KMS-11 (cell line): ENCODE measurements around the gene LHX3.

ENCODE experiments used
- H2AFZ ChIP-seq: fragments of 200-600 bp; sonication (generic); 2 replicates; pipeline ENCODE4 v1.6.1; 2016; ENCODE audit warnings: antibody characterized with exemption, mixed run types, low read depth
- H3K27ac ChIP-seq: fragments of 200-600 bp; sonication (generic); 2 replicates; pipeline ENCODE4 v1.6.1; 2016; ENCODE audit warnings: mild to moderate bottlenecking, mixed run types
- H3K27me3 ChIP-seq: fragments of 200-600 bp; sonication (generic); 2 replicates; pipeline ENCODE4 v1.6.1; 2017; ENCODE audit warnings: mild to moderate bottlenecking, low read depth, mixed run types, moderate library complexity; ENCODE audit not compliant: insufficient read depth
- H3K36me3 ChIP-seq: fragments of 200-600 bp; sonication (generic); 2 replicates; pipeline ENCODE4 v1.6.1; 2017; ENCODE audit warnings: mild to moderate bottlenecking, mixed run types; ENCODE audit not compliant: insufficient read depth
- H3K4me1 ChIP-seq: fragments of 200-600 bp; sonication (generic); 2 replicates; pipeline ENCODE4 v1.6.1; 2016; ENCODE audit warnings: mild to moderate bottlenecking, low read depth, mixed run types; ENCODE audit not compliant: poor library complexity, severe bottlenecking
- H3K4me2 ChIP-seq: fragments of 200-600 bp; sonication (generic); 2 replicates; pipeline ENCODE4 v1.7.0; 2016; ENCODE audit warnings: mild to moderate bottlenecking, mixed run types
- H3K4me3 ChIP-seq: fragments of 200-600 bp; sonication (generic); IDR thresholded peaks from 2 replicates; pipeline ENCODE4 v1.6.1; 2017; ENCODE audit warnings: low read depth, low read length, mixed read lengths; ENCODE audit not compliant: insufficient read depth
- H3K79me2 ChIP-seq: fragments of 200-600 bp; sonication (generic); 2 replicates; pipeline ENCODE4 v1.6.1; 2016; ENCODE audit warnings: low read depth, mixed run types; ENCODE audit not compliant: insufficient read depth
- H3K9ac ChIP-seq: fragments of 200-600 bp; sonication (generic); 2 replicates; pipeline ENCODE4 v1.6.1; 2016; ENCODE audit warnings: mild to moderate bottlenecking, mixed run types
- H4K20me1 ChIP-seq: fragments of 200-600 bp; sonication (generic); 2 replicates; pipeline ENCODE4 v1.6.1; 2016; ENCODE audit warnings: mild to moderate bottlenecking, mixed run types; ENCODE audit not compliant: insufficient read depth
- CTCF ChIP-seq: fragments of 200-600 bp; sonication (generic); conservative IDR thresholded peaks from 2 replicates; pipeline ENCODE4 v1.6.1; 2017; ENCODE audit warnings: low read depth, mild to moderate bottlenecking, antibody characterized with exemption, low read length, moderate library complexity, mixed read lengths

The LHX3 gene

GRCh38 chr9:136191960-136192286, 13.0 kb downstream of the LHX3 start:
- H3K4me1 ChIP-seq: peaks cover 31% of the 10 kb centered on the region
- H3K79me2 ChIP-seq: no peaks in the 10 kb centered on the region
- no peaks in the 10 kb centered on the region for H3K36me3 ChIP-seq
- peaks cover 88% of the 10 kb centered on the region for H3K27me3 ChIP-seq
- H4K20me1 ChIP-seq: no peaks in the 10 kb centered on the region
- H3K4me3 ChIP-seq: no peak overlapping the region
- no peak overlapping the region for H2AFZ ChIP-seq
- no peak overlapping the region for H3K27ac ChIP-seq
- H3K4me2 ChIP-seq: peak overlapping the region; percentile 33; the same call in 1 of the 2 replicates
- no peak overlapping the region for H3K9ac ChIP-seq
- no peak for TF ChIP-seq CTCF

DNA sequence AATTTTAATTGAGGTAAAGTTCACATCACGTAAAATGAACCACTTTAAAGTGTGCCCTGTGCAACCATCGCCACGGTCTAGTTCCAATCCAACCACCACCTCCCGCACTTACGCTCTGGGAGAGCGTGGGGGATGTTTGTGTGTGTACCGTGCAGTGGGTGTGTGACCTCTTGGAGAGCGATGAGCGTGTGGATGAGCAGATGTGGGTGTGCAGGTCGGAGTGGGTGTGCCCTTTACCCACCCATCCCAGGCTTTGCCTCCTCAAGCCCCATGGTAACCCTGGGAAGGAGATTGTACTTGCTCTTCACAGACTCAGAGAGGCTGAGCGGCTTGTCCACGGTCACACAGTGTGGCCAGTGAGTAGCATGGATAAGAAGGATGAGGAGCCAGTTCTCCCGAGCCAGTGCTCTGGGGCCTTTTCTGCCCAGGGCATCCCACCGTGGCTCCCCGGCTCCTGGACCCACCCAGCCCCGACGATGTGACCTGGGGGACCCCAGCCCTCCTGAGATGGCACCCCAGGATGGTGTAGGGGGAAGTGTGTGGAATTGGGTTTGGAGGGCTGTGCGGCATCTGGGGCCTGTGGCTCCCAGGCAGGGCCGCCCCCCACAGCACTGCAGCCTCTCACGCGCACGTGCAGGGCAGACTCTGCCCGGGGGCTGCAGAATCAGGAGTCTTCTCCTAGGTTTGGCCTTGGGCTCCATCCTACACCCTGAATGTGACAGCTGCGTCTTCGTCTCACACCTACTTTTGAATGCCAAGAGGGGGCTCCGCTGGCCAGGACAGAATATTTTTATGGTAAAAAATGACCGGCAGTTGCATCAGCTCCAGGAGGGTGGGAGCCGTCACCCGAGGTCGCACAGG, 13.6 kb downstream of the LHX3 start:
- TF ChIP-seq CTCF: no peak
- no peaks in the 10 kb centered on the region for H4K20me1 ChIP-seq
- peaks cover 25% of the 10 kb centered on the region for H3K4me1 ChIP-seq
- no peak overlapping the region for H3K9ac ChIP-seq
- no peaks in the 10 kb centered on the region for H3K79me2 ChIP-seq
- no peaks in the 10 kb centered on the region for H3K36me3 ChIP-seq
- no peak overlapping the region for H2AFZ ChIP-seq
- peak overlapping the region; percentile 33; the same call in 1 of the 2 replicates for H3K4me2 ChIP-seq
- peaks cover 88% of the 10 kb centered on the region for H3K27me3 ChIP-seq
- H3K27ac ChIP-seq: no peak overlapping the region
- H3K4me3 ChIP-seq: no peak overlapping the region

- Histone ChIP-seq H3K27ac (no peak overlapping the region), H3K79me2 (no peaks in the 10 kb centered on the region), H3K4me1 (peaks cover 22% of the 10 kb centered on the region), H4K20me1 (no peaks in the 10 kb centered on the region), H2AFZ (no peak overlapping the region), H3K27me3 (peaks cover 83% of the 10 kb centered on the region), H3K36me3 (no peaks in the 10 kb centered on the region), H3K4me3 (no peak overlapping the region), H3K9ac (no peak overlapping the region), H3K4me2 (no peak overlapping the region)
- TF ChIP-seq CTCF: no peak
Measured at GRCh38 chr9:136190656-136191055, 14.3 kb downstream of the LHX3 start.

GRCh38 chr9:136190237-136190601, 14.7 kb downstream of the LHX3 start:
- no peak for TF ChIP-seq CTCF
- no peak overlapping the region for H3K4me3 ChIP-seq
- H3K27me3 ChIP-seq: peaks cover 84% of the 10 kb centered on the region
- H3K27ac ChIP-seq: no peak overlapping the region
- H3K36me3 ChIP-seq: no peaks in the 10 kb centered on the region
- no peaks in the 10 kb centered on the region for H3K79me2 ChIP-seq
- H3K4me2 ChIP-seq: no peak overlapping the region
- H4K20me1 ChIP-seq: no peaks in the 10 kb centered on the region
- H3K9ac ChIP-seq: no peak overlapping the region
- no peak overlapping the region for H2AFZ ChIP-seq
- H3K4me1 ChIP-seq: peaks cover 22% of the 10 kb centered on the region
